ENCODE measurements around the gene ZNF76.
A peak's percentile ranks its signal among the peaks of the same experiment; 100 is the strongest.

The ZNF76 gene

DNA sequence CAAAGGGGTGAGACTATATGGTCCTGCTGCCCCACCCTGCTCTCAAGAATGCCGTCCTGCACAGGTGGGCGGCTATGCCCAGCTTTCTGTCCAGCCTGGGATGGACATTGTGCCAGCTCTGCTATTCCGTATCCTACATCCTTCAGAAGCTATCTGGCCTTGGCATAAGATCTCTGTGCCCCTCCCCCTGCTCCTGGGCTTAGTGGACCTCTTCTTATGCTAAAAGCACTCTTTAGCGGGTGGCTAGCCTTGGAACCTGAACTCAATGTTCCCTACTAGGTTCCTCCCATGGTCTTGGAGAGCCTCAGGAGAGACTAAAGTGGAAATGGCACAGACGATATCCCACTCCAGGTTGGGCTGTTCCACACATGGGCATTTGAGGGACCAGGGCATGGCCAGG is 23.3 kb upstream of the ZNF76 start:
- TF ChIP-seq, protein P1, sequence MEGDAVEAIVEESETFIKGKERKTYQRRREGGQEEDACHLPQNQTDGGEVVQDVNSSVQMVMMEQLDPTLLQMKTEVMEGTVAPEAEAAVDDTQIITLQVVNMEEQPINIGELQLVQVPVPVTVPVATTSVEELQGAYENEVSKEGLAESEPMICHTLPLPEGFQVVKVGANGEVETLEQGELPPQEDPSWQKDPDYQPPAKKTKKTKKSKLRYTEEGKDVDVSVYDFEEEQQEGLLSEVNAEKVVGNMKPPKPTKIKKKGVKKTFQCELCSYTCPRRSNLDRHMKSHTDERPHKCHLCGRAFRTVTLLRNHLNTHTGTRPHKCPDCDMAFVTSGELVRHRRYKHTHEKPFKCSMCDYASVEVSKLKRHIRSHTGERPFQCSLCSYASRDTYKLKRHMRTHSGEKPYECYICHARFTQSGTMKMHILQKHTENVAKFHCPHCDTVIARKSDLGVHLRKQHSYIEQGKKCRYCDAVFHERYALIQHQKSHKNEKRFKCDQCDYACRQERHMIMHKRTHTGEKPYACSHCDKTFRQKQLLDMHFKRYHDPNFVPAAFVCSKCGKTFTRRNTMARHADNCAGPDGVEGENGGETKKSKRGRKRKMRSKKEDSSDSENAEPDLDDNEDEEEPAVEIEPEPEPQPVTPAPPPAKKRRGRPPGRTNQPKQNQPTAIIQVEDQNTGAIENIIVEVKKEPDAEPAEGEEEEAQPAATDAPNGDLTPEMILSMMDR (IDR thresholded peaks at IDR 0.05; ENCODE audit: low read length, missing control alignments), result no peak
- H3K4me3 ChIP-seq (replicated peaks; ENCODE audit: low read depth, low read length), result no peak overlapping the region
- no peak for DNase-seq (ENCODE audit: low read depth)

DNA sequence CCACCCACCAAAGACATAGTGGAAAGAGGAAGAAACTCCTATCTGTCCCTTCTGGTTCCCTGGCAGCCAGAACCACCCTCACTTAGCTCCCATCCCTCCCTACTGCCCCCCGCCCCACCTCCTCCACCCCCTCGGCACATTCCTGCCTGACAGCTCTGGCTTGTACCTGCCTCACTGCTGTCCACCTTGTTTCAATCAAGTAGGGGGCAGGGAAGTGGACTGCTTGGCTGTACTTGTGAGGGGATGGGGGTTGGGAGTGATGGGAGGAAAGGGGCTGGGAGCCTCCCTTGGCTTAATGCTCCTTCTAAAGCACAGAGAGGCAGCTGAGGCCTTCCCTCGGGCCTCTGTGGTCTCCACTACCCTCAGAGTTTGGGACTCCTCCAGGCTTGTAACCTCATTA is 22.1 kb upstream of the ZNF76 start:
- TF ChIP-seq, protein P1 (IDR thresholded peaks at IDR 0.05; ENCODE audit: low read length, missing control alignments), result no peak
- H3K4me3 ChIP-seq (replicated peaks; ENCODE audit: low read depth, low read length), result no peak overlapping the region

DNA sequence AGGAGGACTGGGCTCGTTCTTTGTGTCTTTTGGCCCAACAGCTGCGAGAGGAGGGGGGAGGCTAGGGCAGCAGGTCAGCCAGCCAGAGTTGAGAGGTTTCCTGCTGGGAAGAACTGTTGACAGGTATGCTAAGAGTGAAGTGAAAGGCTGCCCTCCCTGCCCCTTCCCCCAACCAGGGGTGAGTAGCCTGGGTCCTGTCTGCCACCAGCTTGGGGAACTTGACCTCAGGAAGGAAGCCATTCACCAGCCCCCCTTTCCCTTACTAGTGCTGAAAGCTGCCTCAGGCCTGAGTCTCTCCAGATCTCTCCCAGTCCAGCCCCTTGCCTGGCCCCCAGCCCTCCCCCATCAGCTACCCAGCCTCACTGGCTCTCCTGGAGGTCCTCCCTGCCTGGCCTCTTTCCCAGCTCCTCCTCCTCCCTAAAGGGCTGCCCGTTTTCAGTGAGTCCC is 20.7 kb upstream of the ZNF76 start:
- H3K4me3 ChIP-seq (replicated peaks; ENCODE audit: low read depth, low read length), result no peak overlapping the region
- peak; percentile 84 for DNase-seq (ENCODE audit: low read depth)
- TF ChIP-seq, protein P1 (IDR thresholded peaks at IDR 0.05; ENCODE audit: low read length, missing control alignments), result no peak

More for the DNA sequence above, 22.1 kb upstream of the ZNF76 start:
- no peak for DNase-seq (ENCODE audit: low read depth)

DNA sequence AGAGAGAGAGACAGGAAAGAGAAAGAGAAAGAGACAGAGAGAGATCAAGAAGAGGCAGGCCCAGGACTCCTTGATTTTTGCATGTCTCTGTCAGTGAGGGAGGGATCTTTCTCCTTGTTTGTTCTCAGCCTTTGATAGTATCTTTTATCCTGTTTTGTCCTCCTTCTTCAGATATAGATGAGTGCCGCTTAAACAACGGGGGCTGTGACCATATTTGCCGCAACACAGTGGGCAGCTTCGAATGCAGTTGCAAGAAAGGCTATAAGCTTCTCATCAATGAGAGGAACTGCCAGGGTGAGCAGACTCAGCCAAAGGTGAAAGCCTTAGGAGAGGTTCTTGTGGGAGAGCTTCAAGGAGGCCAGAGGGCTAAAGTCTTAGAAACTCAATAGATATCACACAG is 20.0 kb upstream of the ZNF76 start:
- TF ChIP-seq, protein P1 (IDR thresholded peaks at IDR 0.05; ENCODE audit: low read length, missing control alignments), result no peak
- no peak for DNase-seq (ENCODE audit: low read depth)
- H3K4me3 ChIP-seq (replicated peaks; ENCODE audit: low read depth, low read length), result no peak overlapping the region

DNA sequence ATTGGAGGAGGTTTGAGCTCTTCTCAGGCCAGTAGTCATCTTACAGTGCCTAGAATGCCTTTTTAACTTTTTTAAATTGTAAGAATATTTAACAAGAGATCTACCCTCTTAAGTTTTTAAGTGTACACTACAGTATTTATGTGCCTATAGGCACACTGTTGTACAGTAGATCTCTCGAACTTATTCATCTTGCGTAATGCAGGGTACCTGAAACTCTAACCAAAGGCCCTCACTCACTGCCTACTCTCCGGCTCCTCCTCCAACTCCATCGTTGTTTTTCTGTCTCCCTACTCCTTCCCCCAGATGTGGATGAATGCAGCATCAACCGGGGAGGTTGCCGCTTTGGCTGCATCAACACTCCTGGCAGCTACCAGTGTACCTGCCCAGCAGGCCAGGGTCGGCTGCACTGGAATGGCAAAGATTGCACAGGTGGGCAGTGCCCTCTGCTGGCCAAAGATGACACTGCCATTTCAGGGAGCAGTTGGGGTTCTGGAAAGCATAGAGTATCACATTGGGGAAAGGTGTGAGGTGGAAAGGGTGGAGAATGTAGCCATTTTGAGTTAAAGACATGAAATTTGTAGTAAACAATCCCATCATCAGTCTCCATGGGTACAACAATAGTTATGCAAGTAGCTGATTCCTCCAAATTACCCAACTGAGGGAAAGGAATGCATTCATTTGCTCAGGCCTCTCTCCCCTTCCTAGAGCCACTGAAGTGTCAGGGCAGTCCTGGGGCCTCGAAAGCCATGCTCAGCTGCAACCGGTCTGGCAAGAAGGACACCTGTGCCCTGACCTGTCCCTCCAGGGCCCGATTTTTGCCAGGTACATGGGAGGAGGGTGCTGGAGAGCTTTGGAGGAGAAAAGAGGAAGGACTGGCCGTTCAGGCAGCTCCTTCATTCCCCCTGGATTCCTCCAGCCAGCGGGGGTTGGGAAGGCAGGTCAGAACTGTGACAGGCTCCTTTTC is 18.4 kb upstream of the ZNF76 start:
- DNase-seq (ENCODE audit: low read depth), result peak; percentile 63
- H3K4me3 ChIP-seq (replicated peaks; ENCODE audit: low read depth, low read length), result no peak overlapping the region
- TF ChIP-seq, protein P1 (IDR thresholded peaks at IDR 0.05; ENCODE audit: low read length, missing control alignments), result peak; percentile 98

DNA sequence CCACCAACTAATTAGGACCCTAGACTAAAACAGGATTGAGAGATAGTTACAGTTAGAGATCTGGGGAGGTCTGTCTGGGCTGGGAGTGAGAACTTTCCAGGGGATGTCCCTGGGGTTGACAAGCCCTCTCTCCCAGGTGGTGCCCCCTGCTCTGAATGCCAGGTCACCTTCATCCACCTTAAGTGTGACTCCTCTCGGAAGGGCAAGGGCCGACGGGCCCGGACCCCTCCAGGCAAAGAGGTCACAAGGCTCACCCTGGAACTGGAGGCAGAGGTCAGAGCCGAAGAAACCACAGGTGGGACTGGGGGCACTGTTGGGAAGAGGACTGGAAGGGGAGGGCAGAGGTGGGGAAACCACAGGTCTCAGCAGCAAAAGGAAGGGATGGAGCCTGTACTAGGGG is 17.0 kb upstream of the ZNF76 start:
- TF ChIP-seq, protein P1 (IDR thresholded peaks at IDR 0.05; ENCODE audit: low read length, missing control alignments), result no peak
- no peak for DNase-seq (ENCODE audit: low read depth)

More for the DNA sequence above, 17.0 kb upstream of the ZNF76 start:
- H3K4me3 ChIP-seq (replicated peaks; ENCODE audit: low read depth, low read length), result no peak overlapping the region
